ENCODE measurements around the gene TRIOBP.

GRCh38 chr22:37715760-37716159, 18.9 kb downstream of the TRIOBP start:
- TF ChIP-seq, protein P1, sequence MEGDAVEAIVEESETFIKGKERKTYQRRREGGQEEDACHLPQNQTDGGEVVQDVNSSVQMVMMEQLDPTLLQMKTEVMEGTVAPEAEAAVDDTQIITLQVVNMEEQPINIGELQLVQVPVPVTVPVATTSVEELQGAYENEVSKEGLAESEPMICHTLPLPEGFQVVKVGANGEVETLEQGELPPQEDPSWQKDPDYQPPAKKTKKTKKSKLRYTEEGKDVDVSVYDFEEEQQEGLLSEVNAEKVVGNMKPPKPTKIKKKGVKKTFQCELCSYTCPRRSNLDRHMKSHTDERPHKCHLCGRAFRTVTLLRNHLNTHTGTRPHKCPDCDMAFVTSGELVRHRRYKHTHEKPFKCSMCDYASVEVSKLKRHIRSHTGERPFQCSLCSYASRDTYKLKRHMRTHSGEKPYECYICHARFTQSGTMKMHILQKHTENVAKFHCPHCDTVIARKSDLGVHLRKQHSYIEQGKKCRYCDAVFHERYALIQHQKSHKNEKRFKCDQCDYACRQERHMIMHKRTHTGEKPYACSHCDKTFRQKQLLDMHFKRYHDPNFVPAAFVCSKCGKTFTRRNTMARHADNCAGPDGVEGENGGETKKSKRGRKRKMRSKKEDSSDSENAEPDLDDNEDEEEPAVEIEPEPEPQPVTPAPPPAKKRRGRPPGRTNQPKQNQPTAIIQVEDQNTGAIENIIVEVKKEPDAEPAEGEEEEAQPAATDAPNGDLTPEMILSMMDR (IDR thresholded peaks at IDR 0.05; ENCODE audit: low read depth, low read length), result no peak
- TF ChIP-seq EZH2phosphoT487 (IDR thresholded peaks at IDR 0.05; ENCODE audit: low read depth), result no peak
